GM21786 (cell line): ENCODE data around the gene ELMO1.

Experiments used
- ATAC-seq: cut with Tn5 transposase; IDR thresholded peaks from one replicate; pipeline ENCODE4 v1.9.1; 2021; ENCODE audit not compliant: unreplicated experiment

Gene ELMO1

DNA sequence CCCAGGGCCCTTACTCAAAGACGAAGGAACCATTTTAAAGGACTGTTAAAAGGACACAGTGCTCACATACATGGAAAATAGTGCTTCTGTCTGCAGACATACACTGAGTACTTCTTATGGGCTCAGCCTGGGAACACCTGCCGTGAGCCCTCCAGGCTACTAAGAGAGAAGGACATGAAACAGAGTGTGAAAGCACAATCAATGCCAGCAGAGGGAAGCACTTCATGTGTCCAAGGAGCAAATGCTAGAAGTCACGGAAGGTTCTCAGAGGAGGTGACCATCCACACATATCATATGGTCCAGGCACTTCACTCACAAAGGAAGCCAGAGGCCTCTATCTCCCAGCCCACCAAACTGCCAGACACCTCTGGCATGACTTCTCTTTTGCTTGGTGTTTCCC lies 15.5 kb downstream of the ELMO1 start:
- ATAC-seq: no peak

DNA sequence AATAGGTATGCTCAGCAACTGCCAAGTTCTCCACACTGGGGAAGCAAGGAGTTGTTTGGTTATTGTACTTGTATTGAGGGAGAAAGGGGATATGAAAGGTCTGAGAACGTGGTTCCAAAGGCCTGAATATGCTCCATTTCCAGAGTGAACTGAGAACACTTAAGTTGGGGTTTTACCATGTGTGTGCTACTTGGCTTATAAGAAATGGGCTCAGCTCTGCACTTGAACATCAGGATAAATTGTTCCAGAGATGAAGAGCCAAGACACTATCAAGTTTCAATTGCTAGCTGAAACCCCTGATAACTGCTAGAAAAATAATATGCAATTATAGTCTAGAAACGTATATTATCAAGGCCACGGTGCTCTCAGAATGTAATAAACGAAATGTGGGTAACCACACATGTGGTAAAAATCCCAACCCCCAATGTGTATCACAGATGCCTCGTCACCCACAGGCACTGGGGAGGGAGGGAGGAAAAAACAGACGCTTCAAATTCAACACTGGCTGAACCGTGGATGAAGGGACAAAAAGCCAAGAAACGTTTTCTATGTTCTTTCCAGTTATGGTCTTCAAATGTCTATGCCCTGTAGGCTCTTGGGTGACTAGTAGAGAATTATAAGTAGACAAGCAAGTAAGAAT lies 16.3 kb downstream of the ELMO1 start:
- no peak for ATAC-seq

DNA sequence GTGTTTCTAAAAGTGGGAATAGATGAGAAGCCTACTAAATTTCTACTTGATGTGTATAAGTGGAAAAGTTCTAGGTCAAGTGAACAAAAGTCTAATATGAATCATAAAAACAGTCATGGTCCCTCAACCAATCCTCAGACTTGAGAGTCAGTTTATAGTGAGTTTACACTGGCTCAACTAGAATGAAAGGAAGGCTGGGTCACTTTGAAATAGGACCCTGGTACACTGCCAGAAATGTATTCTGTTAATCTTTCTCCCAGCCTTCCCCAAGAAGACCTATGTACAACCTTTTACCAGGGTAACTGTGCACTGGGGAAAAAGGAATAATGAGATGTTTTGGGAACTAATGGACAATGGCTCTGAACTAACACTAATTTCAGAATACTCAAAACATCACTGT lies 17.3 kb downstream of the ELMO1 start:
- ATAC-seq: no peak

DNA sequence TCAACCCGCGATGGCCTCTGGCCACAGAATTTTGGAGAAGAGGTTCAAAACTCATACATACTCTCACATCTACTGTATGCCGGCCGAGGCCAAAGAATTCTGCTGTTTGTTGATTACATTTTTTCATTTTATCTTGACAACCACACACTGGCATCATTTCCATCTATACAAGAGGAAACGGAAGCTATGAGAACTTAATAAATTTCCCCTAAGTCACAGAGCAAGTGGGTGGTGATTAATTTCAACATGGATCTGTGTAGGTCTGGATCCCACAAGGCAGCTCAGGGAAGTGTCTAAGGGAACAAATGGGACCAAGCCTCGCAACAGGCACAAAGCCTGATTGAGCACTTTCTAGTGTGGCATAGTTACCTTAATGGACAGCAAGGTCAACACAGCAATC lies 18.0 kb downstream of the ELMO1 start:
- no peak for ATAC-seq

DNA sequence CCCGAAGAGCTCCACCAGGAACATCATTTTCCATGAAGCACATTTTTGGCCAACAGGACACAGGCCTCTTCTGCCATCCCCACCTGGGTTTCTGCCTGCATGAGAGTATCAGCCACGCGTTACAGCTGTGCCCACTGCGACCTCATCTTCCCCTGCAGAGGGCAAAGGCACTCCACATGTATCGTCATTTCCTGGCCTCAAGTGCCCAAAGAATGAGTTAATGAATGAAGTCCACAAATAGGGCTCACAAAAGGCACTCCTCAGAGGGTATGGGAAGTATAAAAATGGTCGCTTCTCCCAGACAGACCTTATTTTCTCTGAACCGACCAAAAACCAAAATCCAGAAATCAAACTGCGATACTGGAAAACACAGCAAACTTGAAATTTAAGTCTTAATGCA lies 18.5 kb downstream of the ELMO1 start:
- no peak for ATAC-seq

DNA sequence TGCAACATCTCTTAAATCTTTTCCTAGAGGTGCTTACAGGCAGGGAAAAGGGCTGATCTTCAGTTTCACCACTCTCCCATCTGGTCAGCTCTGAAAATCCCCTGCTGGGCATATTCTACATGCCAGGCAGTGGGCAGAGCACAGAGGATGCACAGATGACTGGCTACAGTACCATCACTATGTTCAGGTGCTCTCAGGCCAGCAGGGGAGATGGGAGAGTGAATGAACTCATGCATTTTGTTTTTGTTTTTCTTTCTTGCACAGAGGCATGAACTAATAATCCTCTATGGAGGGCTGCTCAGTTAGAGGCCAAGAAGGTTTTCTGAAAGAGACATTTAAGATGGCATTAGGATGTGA lies 19.3 kb downstream of the ELMO1 start:
- no peak for ATAC-seq

DNA sequence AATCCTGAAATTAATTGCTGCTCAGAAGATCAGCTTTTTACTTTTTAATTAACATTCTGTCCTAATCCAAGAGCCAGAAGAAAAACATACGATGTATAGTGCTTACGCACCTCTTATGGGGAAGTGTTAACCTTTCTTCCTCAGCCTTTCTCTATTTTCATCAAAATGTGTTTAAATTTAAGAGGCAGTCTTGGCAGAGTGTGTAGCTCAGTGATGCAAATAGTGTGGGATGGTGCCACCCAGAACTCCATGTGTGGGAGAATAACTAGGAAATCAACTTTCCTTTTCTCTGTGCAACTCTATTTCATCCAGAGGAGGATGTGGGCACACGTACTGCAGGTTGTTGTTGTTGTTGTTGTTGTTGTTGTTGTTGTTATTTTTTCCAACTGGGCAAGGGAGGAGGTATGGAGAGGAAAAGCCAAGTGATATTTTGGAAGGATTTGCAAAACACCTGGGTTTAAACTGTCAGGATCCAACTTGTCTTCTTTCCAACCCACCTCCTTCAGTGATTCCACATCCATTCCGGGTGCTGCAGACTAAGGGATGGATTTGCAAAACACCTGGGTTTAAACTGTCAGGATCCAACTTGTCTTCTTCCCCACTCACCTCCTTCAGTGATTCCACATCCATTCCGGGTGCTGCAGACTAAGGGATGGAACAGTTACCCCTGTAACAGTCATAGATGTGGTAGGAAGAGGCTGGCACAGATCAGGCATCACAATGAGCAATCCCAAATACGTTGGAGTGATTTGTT lies 19.8 kb downstream of the ELMO1 start:
- ATAC-seq: no peak

DNA sequence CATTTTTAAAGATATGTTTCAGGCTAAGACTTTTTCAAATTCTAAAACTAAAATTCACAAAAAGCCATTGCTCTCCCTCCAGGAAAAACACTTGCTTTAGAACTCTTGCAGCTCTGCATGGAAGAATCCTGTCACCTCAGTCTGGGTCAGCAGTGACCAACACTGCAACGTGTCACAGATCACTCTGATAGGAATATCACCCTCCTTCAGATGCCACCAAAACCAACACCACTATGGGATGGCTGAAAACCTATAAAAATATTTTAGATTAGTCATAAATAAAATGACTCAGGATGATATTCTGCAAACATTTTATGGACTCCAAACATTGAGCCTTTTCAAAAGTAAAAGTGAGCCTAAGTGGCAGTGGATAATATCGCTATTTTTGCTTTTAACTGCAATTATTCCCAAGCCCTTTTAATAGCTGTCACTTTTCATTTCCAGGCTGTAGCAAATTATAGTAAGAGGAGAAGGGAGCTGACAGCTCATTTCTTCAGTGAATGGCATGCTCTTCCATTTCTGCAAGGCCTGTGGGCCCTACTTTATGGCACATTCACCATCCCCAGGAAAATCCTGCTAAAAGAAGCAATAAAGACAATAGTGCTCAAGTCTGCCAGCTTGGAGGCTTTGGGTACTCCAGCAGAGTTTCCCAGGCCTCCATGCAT lies 21.3 kb downstream of the ELMO1 start:
- no peak for ATAC-seq

DNA sequence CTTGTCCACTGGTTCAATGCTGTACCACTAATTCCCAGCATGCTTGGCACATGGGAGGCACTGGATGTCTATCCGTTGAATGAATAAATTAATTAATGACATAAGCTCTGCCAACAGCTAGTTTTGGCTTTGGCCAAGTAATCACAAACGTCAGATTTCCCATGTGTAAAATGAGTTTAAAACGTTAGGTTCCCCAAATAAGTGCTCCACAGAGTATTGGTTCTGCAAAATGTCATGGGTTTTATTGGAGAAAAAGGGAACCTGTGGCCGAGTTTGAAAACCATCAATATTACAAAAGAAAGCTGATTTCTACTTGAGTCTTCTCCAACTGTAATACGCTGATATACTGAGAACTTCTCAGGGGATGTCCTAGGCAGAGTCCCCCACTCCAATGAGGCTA lies 23.2 kb downstream of the ELMO1 start:
- no peak for ATAC-seq

DNA sequence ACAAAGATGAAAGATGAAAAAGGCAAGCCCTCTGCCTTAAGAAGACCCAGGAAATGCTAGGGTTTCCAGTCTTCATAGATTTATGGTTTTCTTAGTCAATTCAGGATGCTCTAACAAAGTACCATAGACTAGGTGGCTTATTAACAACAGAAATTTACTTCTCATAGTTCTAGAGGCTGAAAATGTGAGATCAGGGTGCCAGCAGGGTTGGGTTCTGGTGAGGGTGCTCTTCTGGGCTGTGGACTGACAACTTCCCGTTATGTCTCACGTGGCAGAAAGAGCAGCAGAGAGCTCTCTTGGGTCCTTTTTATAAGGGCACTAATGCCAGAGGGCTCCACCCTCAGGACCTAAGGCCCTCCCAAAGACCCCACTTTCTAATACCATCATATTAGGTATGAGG lies 23.7 kb downstream of the ELMO1 start:
- no peak for ATAC-seq

DNA sequence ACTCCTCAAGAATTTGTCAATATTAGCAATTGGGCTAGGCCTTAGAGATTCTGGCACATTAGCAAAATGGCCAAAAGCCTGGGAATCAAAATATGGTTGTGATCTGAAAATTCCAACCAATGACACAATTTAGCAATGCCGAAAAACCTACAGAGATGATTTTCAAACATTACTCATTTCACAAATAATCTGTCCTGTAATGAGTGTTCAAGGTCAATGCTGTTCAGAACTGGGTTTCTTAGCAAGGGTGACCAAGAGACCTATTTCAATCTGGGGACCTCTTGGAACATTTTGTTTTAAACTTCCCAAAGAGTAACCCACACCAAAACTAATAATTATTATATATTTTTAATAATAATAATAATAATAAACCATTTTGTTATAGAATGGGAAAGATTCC lies 24.1 kb downstream of the ELMO1 start:
- ATAC-seq: no peak

DNA sequence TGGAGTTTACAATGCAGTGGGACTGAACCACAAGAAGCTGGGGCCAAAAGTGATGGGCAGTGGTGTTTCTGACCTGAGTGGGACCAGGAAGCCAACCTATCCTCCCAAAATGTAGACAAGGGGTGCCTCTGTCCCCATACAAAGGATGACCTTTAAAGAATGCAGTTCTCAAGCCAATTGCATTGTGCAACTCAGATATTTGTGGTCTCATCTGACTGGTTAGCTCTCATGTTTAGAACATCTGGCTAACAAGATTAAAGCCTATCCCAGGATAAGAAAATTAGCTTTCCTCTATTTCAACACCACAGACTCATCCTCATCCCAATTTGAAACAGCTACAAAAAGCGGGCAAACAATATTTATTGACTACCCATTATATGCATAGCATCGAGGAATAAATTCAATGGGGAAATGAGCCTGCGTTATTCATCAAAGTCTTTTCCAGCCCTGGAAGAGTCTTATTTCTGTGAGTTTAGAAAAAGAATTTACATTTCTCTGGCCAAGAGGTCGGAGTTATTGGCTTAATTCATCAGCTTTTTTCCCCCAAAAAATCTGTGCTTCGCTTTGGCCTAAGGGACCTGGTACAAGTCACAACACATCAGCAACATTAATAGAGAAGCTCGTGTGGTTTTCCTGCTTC lies 26.7 kb downstream of the ELMO1 start:
- ATAC-seq: no peak

DNA sequence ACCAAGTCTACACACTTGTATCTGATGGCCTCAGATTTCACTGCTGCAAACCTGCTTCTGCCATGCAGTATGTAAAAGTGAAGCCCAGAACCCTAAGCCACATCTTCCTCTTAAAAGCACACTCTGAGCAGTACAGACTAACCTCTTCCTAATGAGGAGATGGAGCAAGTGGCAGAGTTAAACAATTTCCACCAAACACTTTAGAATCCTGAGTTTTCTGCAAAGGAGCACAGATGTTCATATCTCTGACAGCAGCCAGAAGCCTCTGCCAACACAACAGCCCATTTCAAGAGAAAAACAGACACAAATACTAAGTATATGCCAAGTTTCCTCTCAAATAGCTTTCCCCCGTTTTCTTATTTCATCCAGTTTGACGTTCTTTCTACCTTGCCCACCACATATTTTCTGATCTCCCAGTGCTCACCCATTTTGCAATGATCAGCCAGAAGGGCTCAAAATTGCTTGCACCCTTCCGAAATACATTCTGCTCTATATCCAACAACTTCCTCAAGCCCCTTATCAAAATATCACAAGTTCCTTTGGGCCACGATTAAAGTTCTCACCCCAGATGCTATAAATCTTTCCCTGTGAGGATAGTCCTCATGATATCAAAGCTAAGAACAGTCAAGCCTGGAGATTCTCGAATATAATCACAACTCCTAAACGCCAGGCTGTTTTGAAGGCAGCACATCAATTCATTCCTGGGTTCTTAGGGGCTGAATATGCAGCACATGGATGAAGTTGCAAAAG lies 27.5 kb downstream of the ELMO1 start:
- no peak for ATAC-seq

DNA sequence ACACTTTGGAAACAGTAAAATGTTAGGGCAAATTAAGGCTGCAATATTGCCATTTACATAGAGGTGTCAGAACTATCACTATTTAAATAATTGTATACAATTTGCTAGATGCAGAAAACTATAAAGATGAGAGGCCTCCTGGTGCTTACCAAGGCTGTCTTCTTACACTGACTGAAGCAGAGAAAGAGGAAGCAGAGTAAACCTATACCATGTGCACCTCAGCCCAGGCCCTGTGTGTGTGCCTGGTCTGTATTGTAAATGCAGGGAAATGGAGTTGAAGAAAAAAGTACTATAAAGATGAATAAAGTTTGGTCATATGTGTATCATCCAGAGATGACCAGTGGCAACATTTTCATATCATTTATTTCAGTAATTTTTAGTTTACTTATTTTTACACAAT lies 29.2 kb downstream of the ELMO1 start:
- no peak for ATAC-seq

DNA sequence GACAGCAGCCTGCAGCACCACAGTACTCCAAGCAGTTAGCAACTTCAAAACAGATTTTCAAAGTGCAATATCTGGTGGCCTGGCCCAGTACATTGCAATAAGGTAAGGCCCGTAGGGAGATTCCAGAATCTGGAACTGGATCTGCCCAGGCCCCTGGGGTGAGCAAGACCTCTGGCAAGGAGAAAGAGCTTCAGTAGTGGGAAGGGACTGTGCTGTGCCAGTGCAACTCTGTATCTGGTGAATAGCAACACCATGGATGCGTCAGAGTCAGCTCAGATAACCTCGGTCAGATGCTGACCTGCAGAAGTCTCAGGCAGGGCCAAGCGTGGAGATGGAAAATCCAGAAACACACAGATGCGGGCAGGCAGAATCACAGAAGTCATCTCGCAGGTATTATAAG lies 30.3 kb downstream of the ELMO1 start:
- no peak for ATAC-seq

DNA sequence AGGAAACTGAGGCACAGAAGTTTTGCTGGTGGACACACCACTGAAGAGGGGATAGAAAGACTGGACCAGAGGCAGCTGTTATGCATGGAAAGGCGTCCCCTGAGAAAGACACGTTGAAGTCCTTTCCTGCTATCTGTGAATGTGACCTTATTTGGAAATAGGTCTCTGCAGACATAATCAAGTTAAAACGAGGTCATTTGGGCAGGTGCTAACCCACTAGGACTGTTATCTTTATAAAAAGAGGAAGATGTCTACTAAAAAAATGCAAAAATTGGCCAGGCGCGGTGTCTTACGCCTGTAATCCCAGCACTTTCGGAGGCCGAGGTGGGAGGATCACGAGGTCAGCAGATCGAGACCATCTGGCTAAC lies 31.6 kb downstream of the ELMO1 start:
- no peak for ATAC-seq

DNA sequence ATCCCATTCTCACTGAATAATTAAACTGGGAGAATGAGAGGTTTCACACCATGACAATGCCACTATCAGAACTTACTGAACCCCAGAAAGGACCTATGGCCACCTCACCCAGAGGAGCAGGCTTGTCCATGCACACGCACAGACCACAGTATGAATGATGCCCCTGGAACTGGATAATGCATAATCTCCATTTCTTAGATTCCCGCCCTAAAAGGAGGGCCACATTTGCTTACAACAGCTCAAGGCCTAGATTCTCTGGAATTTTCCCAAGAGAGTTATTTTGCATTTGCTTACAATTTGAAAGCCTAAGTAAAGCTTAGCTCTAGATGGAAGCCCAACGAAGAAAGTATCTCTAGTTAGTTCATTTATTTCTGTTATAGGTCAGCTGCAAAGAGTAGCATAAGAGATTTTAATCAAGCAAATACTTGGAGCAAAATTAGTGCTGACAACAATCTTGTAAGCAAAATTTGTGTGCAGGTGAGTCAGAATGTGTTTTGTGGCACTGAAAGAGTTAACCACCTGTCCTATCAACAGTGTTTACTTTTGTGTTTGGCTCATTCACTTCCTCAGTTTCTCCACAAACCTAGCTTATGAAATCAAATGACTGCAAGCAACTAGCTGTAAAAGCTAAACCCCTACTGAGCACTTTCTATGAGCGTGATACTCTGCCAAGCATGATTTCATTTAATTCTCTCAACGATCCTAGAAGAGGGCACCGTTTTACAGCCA lies 32.1 kb downstream of the ELMO1 start:
- no peak for ATAC-seq

DNA sequence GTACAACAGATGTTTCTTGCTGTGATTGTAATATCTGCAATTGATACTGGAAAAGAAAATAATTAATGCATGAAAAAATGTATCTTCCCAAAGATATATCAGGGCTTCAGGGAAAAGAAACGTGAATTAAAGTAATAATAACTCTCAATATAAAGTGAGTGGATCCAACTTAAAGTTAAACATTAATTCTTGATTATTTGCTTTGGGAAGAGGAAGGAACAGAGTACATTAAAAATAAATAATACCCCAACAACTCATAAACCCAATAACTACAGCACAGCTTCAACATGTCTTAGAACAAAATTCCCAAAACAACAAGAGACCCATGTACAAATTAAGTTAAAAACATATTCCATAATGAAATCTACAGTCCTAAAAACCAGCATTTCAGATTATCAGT lies 33.0 kb downstream of the ELMO1 start:
- no peak for ATAC-seq

DNA sequence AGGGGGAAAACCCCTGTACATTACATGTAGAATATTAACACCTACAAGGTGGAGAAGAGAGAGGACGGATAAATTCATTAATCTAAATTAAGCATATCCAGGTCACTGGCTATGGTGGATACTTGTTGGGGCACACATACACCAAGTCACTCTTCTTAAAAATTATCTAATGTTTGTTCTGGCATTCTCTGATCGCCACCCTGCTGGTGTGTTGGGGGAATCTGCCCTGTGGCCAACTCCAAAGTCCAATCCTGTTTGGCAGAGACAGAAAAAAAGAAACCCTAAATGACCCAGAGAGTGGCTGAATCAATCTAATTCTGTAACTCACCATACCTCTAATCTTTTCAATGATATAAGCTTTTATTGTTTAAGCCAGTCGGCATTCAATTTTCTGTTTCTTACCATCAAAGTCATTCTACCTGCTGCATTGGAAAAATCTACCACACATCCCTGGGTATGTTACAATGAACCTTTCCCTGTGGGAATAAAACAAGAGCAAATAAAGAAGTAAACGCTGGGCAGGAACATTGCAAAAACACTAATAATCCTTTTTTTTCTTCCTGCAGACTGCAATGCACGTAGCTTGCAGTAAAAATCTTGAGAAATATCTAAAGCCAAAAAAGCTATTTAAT lies 34.2 kb downstream of the ELMO1 start:
- no peak for ATAC-seq

DNA sequence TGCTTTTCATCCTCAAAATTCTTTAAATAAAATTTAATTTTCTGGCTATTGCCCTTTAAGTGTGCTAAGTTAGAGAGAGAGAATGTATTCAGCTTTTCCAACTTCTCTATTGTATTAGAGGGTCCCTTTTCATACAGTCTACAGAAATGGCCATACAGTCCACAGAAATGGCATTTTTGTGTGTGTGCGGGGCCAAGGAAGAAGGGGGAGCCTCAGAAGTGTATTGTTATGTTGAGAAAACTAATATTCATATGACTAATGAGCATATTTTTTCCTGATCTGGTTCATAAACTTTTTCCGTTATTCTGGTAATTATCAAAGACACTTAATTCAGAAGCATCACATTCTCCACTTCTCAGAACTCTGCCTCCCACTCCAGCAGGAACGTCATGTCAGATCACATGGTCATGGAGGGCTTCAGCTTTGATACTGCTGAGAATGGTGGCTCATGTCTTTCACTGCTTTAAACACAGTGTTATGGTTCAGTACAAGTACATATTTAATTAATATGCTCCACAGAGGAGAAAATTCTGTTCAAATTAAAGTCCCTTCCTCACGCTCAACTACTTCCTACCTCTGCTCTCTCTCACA lies 37.1 kb downstream of the ELMO1 start:
- ATAC-seq: no peak
